Spleen (tissue), 7 donors: ENCODE measurements around the gene TTYH1.

Experiments
- CTCF ChIP-seq, 11 experiments: fragments of 200-600 bp in 7 of 11; fragments of 450-650 bp in 4 of 11; sonication (generic) in 4 of 11; IDR thresholded peaks in 8 of 11; conservative IDR thresholded peaks in 3 of 11; 1 replicate in 7 of 11; 2 replicates in 4 of 11; pipeline versions ENCODE4 v1.4.0 to v1.8.0; 2016 to 2021; ENCODE audit warnings: antibody characterized with exemption in 11 of 11, inconsistent platforms in 4 of 11, mild to moderate bottlenecking in 1 of 11
- POLR2A ChIP-seq, 3 donors: fragments of 450-650 bp; IDR thresholded peaks; one replicate each; pipeline ENCODE4 v1.5.1; 2017; ENCODE audit warnings: antibody characterized with exemption in 3 of 3, mild to moderate bottlenecking in 1 of 3
- POLR2AphosphoS5 ChIP-seq, 3 donors: sonication (generic); formaldehyde crosslinking; IDR thresholded peaks; one replicate each; pipeline ENCODE4 v1.5.1; 2017; ENCODE audit warnings: antibody characterized with exemption in 3 of 3
- donor health status: DM: no; HTN: no; CAD: no; lungs with moderate emphysema.
- donor health status: DM: no; HTN: no; CAD: no.
- donor health status: DM: no; HTN: no; CAD: no.

GRCh38 chr19:54449701-54450069, 34.4 kb downstream of the TTYH1 start:
- TF ChIP-seq CTCF (IDR thresholded peaks at IDR 0.05 in 8 of 11, conservative IDR thresholded peaks at IDR 0.05 in 3 of 11) (no peak), POLR2AphosphoS5 (IDR thresholded peaks at IDR 0.05) (no peak), POLR2A (IDR thresholded peaks at IDR 0.05) (no peak)
